Coronary artery (tissue), 2 donors: ENCODE results near the gene KCNQ1.

ENCODE experiments used
- DNase-seq: peaks from one replicate; pipeline ENCODE4 v3.0.0-alpha.2; 2017; ENCODE audit warnings: low spot score
- H3K27ac ChIP-seq, 2 donors: fragments of 200-600 bp; sonication (generic); one replicate each; pipeline ENCODE4 v1.5.1; 2016 to 2019
- H3K4me3 ChIP-seq: fragments of 200-600 bp; sonication (generic); 2 replicates; pipeline ENCODE4 v1.5.1; 2016; ENCODE audit warnings: mild to moderate bottlenecking, moderate library complexity
- TF ChIP-seq, protein P1 (sequence below): fragments of 200-600 bp; sonication (generic); IDR thresholded peaks from one replicate; pipeline ENCODE4 v1.5.1; 2019; ENCODE audit warnings: antibody characterized with exemption

The KCNQ1 gene

DNA sequence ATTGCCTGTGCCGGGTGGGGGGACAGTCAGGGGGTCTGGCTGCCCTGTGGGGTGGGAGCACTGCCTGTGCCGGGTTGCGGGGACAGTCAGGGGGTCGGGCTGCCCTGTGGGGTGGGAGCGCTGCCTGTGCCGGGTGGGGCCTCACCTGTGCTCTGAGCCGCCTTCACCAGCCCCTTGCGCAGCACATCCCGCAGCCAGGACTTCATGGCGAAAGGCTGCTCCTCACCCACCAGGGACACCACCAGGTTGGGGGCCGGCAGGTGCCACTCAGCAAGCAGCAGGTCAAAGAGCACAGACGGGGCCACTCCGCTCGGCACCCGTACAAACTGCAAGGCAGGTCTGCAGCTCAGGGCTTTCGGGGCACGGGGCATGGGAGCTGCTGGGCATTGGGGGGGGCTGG lies 22.8 kb upstream of the KCNQ1 start:
- H3K4me3 ChIP-seq = no peak overlapping the region
- no peak for DNase-seq
- TF ChIP-seq, protein P1, sequence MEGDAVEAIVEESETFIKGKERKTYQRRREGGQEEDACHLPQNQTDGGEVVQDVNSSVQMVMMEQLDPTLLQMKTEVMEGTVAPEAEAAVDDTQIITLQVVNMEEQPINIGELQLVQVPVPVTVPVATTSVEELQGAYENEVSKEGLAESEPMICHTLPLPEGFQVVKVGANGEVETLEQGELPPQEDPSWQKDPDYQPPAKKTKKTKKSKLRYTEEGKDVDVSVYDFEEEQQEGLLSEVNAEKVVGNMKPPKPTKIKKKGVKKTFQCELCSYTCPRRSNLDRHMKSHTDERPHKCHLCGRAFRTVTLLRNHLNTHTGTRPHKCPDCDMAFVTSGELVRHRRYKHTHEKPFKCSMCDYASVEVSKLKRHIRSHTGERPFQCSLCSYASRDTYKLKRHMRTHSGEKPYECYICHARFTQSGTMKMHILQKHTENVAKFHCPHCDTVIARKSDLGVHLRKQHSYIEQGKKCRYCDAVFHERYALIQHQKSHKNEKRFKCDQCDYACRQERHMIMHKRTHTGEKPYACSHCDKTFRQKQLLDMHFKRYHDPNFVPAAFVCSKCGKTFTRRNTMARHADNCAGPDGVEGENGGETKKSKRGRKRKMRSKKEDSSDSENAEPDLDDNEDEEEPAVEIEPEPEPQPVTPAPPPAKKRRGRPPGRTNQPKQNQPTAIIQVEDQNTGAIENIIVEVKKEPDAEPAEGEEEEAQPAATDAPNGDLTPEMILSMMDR = no peak

DNA sequence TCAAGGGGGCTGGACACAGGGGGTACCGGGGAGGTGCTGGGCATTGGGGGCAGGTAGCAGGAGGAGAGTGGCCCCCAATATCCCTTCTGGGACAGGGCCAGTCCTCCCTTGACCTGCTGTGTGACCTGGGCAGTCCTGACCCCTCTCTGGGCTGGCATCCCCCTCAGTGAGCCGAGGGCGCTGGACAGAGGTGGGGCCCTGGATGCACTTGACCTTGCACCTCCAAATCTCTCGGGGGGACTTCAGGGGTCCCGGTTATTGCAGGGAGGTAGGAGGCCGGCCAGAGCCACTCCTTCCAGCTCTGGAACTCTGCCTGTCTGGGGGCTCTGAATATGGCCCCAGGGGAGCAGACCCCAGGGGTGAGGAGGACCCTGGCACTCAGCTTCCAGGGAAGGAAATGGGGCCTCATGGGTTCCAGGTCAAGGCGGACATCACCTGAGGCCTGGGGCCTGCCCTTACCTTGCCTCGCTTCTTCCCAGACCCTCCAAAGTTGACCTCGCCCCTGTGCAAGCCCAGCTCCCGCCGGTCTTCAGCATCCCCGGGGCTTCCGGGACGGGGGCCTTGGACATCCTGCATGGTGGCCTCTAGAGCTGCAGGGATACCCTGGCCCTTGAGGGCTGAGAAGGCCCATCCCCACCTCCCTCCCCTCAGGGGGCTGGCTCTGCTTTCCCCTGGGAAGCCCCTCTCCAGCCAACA lies 22.2 kb upstream of the KCNQ1 start:
- Histone ChIP-seq H3K27ac (no peak overlapping the region), H3K4me3 (no peak overlapping the region)
- TF ChIP-seq, protein P1 = no peak
- no peak for DNase-seq

More for the DNA sequence above, 22.8 kb upstream of the KCNQ1 start:
- H3K27ac ChIP-seq = no peak overlapping the region

DNA sequence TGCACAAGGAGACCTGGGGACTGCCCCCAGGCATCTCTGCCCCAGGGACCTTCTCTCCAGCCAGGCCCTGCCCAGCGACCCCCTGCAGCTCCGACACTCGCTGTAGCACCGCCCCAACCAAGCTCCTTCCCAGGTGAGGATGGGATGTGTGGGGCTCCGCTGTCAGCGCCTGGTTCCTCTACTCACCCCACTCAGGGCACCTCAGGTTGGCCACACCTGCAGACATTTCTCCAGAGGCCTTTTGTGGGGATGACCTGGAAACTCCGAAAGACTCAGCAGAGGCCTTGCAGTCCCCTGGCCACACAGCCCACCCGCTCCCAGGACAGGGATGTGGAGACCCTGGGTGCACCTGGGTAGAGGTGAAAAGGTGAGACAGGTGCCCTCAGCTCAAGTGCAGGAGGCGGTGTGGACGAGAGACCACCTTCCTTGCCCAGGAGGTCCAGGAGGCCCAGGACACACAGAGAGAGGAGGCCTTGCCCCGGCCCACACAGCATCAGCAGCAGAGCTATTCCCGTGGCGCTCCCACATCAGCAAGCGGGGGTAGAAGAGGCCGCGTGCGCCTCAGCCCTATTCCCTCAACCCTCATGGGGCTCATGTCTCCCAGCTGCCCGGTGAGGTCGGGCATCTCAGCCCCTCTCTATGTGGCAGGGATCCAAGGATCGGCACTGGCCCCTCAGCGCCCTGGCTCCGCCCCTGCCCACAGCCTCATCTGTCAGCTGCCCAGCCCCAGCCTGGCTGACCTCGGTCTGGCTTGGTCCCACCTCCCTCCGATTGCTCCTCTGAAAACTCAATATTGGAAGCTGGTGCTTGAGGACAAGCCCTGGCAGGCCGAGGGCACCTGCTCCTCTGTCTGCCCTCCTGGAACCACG lies 21.4 kb upstream of the KCNQ1 start:
- no peak for DNase-seq
- no peak overlapping the region for H3K27ac ChIP-seq
- TF ChIP-seq, protein P1 = no peak
- no peak overlapping the region for H3K4me3 ChIP-seq

DNA sequence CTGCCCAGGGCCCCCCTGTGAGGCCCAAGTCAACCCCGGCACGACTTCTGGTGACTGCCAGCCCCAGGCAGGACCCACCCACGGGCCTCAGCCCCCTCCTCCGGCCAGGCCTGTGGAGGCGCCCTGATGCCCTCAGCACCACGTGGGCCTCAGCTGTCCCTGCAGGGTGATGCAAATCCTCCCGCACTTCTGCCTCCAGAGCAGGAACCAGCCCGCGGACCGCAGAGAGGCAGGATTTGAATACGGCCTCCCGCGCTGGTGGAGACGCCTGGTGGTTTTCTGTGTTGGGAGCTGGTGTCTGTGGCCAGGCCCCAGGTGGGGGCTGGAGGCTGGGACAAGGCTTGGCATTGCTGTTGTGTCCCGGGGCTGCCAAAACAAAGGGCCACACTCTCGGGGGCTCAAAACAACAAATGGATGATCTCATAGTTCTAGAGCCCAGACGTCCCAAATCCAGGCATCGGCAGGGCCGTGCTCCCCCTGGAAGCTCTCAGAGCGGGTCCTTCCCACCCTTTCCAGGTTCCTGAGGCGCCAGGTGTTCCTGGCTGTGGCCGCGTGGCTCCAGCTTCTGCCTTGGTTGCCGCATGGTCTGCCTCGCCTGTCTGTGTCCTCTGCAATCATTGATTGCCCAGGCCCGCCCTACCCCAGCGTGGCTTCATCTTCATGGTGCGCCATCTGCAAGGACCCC lies 19.9 kb upstream of the KCNQ1 start:
- no peak overlapping the region for H3K27ac ChIP-seq
- H3K4me3 ChIP-seq = no peak overlapping the region
- TF ChIP-seq, protein P1 = no peak
- DNase-seq = no peak

DNA sequence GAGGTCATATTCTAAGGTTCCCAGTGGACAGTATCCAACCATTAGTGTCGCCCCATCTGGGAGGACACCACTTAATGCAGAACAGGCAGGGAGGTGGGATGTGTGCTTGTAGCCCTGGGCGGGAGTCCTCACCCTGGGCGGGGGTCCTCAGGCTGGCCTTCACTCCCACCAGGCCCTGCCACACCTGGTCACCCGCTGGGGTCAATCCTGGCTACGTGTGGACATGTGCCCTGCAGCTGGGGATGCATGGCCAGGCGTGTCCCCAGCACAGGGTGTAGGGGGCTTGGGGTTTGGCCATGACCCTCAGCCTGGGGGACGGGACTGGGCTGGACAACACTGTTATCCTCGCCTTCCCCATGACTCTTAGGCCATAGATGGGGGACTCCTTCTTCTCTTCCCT lies 19.3 kb upstream of the KCNQ1 start:
- no peak overlapping the region for H3K27ac ChIP-seq
- TF ChIP-seq, protein P1 = no peak
- H3K4me3 ChIP-seq = no peak overlapping the region
- no peak for DNase-seq

DNA sequence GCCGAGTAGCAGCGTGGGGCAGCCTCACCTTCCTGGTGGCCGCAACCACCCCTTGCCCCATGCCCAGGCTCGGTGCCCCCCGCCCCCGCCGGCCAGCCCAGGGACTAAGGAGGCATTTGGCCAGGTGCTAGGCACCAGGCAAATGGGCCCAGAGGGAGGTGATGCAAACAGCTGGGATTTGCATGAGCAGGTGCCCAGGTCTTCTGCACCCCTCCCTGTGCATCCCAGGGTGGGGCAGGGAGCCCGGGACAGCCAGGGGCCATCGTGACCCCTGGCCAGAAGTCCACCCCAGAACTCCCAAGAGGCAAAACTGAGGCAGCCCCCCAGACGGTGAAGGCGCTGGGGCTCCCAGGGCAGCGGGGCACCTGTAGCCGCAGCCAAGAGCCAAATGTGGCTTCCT lies 18.6 kb upstream of the KCNQ1 start:
- DNase-seq = no peak
- Histone ChIP-seq H3K4me3 (no peak overlapping the region), H3K27ac (no peak overlapping the region)
- TF ChIP-seq, protein P1 = no peak
